ENCODE measurements around the gene SUB1.

Gene SUB1

DNA sequence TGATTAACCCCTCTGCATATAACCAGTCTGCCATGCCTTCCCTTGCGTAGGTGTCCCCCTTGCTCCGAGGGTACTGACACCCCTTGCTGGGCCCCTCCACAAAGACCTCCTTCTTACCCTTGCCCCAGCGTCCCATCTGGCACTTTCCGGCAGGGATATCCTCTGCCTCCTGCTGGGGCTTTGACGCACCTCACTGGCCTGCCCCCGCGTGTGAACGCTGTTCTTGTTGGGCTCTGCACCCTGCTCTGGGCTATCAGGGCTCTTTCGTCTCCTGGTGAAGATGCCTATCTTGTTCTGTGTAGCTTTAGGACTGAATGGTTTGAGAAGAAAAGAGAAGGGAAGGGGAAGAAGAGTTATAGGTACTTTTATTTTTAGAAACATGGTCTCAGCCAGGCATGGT is 53.0 kb downstream of the SUB1 start:
- no peak overlapping the region for H2AFZ ChIP-seq (ENCODE audit: low read length)

DNA sequence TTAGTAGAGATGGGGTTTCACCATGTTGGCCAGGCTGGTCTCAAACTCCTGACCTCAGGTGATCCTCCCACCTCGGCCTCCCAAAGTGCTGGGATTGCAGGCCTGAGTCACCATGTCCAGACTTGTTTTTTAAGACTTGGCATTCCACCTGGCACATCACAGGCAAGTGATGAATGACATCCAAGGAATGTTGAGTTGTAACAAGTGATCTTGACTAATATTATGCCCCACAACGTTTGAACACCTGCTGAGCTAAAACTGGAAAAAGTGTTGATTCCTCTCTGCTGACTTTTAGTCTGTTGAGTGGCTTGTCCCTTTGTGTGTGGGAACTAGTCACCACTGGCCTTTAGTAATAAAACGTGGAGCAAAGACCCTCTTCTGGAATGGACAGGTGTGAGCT is 54.6 kb downstream of the SUB1 start:
- H3K9me2 ChIP-seq (replicated peaks; ENCODE audit: low read depth, low read length) = no peaks in the 10 kb centered on the region
- no peaks in the 10 kb centered on the region for H3F3A ChIP-seq (ENCODE audit: low read depth)
- H3K4me2 ChIP-seq (ENCODE audit: low read depth, low read length, poor library complexity, severe bottlenecking) = no peak overlapping the region
- no peaks in the 10 kb centered on the region for H3K79me2 ChIP-seq (ENCODE audit: insufficient read depth, low read length)
- H3K36me3 ChIP-seq (ENCODE audit: insufficient read depth, low read length) = no peaks in the 10 kb centered on the region
- TF ChIP-seq CTCF (conservative IDR thresholded peaks at IDR 0.05; ENCODE audit: low read length) = no peak
- TF ChIP-seq EZH2phosphoT487 (IDR thresholded peaks at IDR 0.05; ENCODE audit: borderline replicate concordance) = no peak
- no peak overlapping the region for H3K4me3 ChIP-seq (ENCODE audit: low read length, poor library complexity, severe bottlenecking)
- H2AFZ ChIP-seq (ENCODE audit: low read length) = no peak overlapping the region
- H4K20me1 ChIP-seq (ENCODE audit: insufficient read depth, low read length, poor library complexity, severe bottlenecking) = no peaks in the 10 kb centered on the region
- H3K4me1 ChIP-seq (ENCODE audit: insufficient read depth, low read length, poor library complexity, severe bottlenecking) = no peaks in the 10 kb centered on the region
- no peaks in the 10 kb centered on the region for H3K27me3 ChIP-seq (ENCODE audit: insufficient read depth, low read length, poor library complexity, severe bottlenecking)
- no peak overlapping the region for H3K9ac ChIP-seq (ENCODE audit: low read depth, low read length, poor library complexity, severe bottlenecking)
- H3K9me3 ChIP-seq (ENCODE audit: insufficient read depth, low read depth, low read length) = no peaks in the 10 kb centered on the region

More for the DNA sequence above, 53.0 kb downstream of the SUB1 start:
- no peaks in the 10 kb centered on the region for H4K20me1 ChIP-seq (ENCODE audit: insufficient read depth, low read length, poor library complexity, severe bottlenecking)
- H3K36me3 ChIP-seq (ENCODE audit: insufficient read depth, low read length) = no peaks in the 10 kb centered on the region
- H3K9me2 ChIP-seq (replicated peaks; ENCODE audit: low read depth, low read length) = no peaks in the 10 kb centered on the region
- H3K9ac ChIP-seq (ENCODE audit: low read depth, low read length, poor library complexity, severe bottlenecking) = no peak overlapping the region
- no peaks in the 10 kb centered on the region for H3K27me3 ChIP-seq (ENCODE audit: insufficient read depth, low read length, poor library complexity, severe bottlenecking)
- no peaks in the 10 kb centered on the region for H3K9me3 ChIP-seq (ENCODE audit: insufficient read depth, low read depth, low read length)
- H3F3A ChIP-seq (ENCODE audit: low read depth) = no peaks in the 10 kb centered on the region
- no peak overlapping the region for H3K4me2 ChIP-seq (ENCODE audit: low read depth, low read length, poor library complexity, severe bottlenecking)
- no peaks in the 10 kb centered on the region for H3K4me1 ChIP-seq (ENCODE audit: insufficient read depth, low read length, poor library complexity, severe bottlenecking)
- no peaks in the 10 kb centered on the region for H3K79me2 ChIP-seq (ENCODE audit: insufficient read depth, low read length)
- TF ChIP-seq EZH2phosphoT487 (IDR thresholded peaks at IDR 0.05; ENCODE audit: borderline replicate concordance) = no peak
- no peak for TF ChIP-seq CTCF (conservative IDR thresholded peaks at IDR 0.05; ENCODE audit: low read length)
- no peak overlapping the region for H3K4me3 ChIP-seq (ENCODE audit: low read length, poor library complexity, severe bottlenecking)

DNA sequence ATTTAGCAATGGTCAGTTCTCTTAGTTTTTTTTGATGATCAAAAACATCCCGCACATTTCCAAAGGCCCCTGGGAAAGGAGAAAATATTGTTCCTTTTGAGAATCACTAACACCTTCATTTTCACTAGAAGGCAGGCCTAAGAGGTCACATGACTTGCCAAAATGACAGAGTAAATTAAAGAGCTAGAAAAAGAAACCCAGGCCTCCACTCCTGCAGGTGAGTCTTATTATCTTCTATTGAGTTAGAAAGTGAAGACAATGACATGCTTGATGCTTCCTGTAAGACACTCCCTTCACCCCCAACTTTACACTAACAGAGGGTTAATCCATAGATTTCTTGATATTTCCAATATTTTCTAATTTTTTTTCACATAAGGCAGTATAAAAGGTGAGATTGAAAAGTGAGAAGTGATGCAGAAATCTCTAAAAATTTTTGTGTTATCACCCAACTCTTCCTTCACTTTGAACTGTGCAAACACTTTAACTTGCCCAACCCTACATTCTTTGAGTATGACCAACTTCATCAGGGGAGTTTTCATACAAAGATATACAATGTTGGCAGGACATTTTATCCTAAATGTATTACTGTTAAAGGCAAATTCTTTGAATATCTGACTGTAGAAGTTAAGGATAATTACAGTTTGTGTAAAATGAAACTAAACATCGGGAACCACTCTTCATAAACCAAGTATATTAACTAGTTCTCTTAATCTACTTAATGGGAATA is 57.1 kb downstream of the SUB1 start:
- no peak for TF ChIP-seq CTCF (conservative IDR thresholded peaks at IDR 0.05; ENCODE audit: low read length)
- Histone ChIP-seq H3K4me2 (ENCODE audit: low read depth, low read length, poor library complexity, severe bottlenecking) (no peak overlapping the region), H3K4me1 (ENCODE audit: insufficient read depth, low read length, poor library complexity, severe bottlenecking) (no peaks in the 10 kb centered on the region), H3K9ac (ENCODE audit: low read depth, low read length, poor library complexity, severe bottlenecking) (no peak overlapping the region), H3K4me3 (ENCODE audit: low read length, poor library complexity, severe bottlenecking) (no peak overlapping the region), H3K79me2 (ENCODE audit: insufficient read depth, low read length) (no peaks in the 10 kb centered on the region), H3K36me3 (ENCODE audit: insufficient read depth, low read length) (no peaks in the 10 kb centered on the region), H4K20me1 (ENCODE audit: insufficient read depth, low read length, poor library complexity, severe bottlenecking) (no peaks in the 10 kb centered on the region), H3K9me2 (replicated peaks; ENCODE audit: low read depth, low read length) (no peaks in the 10 kb centered on the region), H3K27me3 (ENCODE audit: insufficient read depth, low read length, poor library complexity, severe bottlenecking) (no peaks in the 10 kb centered on the region), H3F3A (ENCODE audit: low read depth) (no peaks in the 10 kb centered on the region), H2AFZ (ENCODE audit: low read length) (no peak overlapping the region), H3K9me3 (ENCODE audit: insufficient read depth, low read depth, low read length) (no peaks in the 10 kb centered on the region)

All from Loucy (cell line).